Midbrain (tissue), 1 donor: ENCODE measurements around the gene CERKL.
"Not testable (repeated sequence)": the region's sequence is repeated elsewhere in the genome, so short reads cannot be mapped to it uniquely, and the experiment has no call there.

ENCODE experiments used
- DNase-seq: peaks from one replicate; lab custom pipeline; 2025; lab: John Stamatoyannopoulos, UW

The CERKL gene, protein sequence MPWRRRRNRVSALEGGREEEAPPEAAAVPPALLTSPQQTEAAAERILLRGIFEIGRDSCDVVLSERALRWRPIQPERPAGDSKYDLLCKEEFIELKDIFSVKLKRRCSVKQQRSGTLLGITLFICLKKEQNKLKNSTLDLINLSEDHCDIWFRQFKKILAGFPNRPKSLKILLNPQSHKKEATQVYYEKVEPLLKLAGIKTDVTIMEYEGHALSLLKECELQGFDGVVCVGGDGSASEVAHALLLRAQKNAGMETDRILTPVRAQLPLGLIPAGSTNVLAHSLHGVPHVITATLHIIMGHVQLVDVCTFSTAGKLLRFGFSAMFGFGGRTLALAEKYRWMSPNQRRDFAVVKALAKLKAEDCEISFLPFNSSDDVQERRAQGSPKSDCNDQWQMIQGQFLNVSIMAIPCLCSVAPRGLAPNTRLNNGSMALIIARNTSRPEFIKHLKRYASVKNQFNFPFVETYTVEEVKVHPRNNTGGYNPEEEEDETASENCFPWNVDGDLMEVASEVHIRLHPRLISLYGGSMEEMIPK

DNA sequence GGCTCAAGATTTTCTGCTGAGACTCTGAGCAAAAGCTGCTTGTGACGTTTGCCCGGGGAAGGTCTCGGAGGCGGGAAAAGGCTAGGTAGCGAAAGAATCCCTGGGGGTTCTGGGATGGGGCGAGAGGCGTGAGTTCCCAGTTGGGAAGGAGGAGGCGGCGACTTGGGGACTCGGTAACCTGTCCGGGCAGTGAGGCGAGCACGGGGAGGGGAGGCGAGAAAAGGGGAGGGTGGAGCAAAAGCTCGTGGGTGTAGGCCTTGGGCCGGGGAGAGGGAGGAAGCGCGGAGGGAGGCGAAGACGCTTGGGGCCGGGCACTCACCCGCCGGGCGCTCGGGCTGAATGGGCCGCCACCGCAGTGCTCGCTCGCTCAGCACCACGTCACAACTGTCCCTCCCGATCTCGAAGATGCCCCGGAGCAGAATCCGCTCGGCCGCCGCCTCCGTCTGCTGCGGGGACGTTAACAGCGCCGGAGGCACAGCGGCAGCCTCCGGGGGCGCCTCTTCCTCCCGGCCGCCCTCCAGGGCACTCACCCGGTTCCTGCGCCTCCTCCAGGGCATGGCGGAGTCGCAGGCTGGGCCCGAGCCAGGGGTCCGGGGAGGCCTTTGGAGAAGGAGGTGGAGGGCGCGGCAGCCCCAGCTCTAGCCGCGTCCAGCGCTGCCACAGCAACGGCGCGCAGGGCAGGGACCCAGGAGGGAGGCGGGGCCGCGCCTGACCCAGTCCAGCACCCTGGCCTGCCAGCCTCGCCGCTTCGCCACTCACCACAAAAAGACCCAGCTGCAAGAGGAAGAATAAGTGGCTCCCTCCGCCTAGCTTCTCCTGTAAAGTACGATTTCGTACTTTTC lies at the start of gene CERKL:
CERKL (minus strand) TSS at position 656 of the 842 bp plus-strand sequence; CDS start at position 557, 99 bp downstream.
- DNase-seq = peak; percentile 11

DNA sequence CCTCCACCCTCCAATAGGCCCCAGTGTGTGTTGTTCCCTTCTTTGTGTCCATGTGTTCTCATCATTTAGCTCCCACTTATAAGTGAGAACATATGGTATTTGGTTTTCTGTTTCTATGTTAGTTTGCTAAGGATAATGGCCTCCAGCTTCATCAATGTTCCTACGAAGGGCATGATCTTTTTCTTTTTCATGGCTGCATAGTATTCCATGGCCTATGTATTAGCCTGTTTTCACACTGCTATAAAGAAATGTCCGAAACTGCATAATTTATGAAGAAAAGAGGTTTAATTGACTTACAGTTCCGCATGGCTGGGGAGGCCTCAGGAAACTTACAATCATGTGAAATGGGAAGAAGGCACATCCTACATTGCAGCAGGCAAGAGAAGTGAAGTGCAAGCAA lies 45.6 kb upstream of the CERKL start:
- DNase-seq = not testable (repeated sequence)

DNA sequence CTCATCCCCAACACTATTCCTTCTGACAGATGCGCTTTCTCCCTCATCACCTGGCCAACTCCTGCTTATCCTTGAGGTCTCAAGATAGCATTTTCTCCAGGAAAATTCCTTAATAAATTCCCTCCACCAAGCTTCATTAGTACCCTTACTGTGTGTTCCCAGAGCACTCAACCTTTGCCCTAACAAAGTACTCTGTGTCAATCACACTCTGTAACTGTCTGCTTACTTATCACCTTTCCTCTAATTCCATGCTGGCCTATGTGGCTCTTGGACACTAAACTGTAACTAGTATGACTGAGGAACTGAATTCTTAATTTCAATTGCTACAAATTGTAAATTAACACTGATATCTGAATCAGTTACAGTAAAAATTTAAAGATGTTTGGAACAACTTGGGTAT lies 41.3 kb upstream of the CERKL start:
- DNase-seq = no peak

DNA sequence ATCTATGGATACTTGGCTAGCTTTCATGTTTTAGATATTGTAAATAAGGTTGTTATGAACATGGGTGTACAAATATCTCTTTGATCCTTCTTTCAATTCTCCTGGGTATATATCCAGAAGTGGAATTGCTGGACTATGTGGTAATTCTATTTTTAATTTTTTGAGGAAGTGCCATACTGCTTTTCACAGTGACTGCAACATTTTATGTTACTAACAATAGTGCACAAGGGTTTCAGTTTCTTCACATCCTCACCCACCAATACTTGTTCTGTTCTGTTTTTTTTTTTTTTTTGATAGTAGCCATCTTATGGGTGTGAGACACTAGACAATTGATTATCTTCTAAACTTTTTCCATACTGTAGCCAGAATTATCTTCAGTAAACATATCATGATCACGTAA lies 40.7 kb upstream of the CERKL start:
- no peak for DNase-seq

DNA sequence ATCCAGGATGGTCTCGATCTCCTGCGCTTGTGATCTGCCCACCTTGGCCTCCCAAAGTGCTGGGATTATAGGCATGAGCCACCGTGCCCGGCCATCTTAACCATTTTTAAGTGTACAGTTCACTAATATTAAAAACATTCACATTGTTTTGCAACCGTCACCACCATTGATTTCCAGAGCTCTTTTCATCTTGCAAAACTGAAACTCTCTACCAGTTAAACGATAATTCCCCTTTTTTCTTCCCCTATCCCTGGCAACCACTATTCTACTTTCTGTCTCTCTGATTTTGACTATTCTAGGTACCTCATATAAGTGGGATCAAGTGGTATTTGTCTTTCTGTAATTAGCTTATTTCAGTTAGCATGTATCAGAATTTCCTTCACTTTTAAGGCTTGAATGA lies 40.2 kb upstream of the CERKL start:
- no peak for DNase-seq

DNA sequence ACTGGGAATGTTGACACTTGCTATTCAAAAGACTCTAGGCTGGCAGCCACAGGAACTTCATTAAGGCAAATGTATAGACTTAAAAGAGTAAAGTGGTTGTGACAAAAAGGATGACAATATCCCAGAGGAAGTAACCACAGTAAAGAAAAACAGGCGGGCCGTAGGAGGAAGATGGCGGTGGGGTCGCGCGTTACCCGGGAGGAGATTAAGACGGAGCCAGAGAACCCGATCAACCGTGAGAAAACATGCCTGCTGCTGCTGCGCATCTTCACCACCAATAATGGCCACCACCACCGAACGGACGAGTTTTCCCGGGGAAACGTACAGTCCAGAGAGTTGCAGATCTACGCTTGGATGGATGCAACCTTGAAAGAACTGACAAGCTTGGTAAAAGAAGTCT lies 37.4 kb upstream of the CERKL start:
- DNase-seq = no peak

DNA sequence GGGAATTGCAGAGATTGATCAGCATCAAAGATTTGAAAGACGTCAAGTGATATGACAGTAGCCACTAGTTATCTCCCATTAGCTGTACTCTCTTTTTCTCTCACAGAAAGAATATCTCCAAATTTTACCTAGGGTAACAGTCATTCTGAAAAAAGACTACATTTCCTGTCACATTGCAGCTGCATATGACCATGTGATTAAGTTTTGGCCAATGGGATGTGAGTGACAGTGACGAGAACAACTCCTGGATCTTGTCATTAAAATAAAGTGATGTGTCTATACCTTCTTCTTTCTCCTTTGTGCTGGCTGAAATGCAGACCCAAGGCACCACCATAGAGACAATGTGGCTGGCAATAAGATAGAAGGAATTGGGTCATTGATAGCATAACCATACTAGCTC lies 34.0 kb upstream of the CERKL start:
- no peak for DNase-seq

DNA sequence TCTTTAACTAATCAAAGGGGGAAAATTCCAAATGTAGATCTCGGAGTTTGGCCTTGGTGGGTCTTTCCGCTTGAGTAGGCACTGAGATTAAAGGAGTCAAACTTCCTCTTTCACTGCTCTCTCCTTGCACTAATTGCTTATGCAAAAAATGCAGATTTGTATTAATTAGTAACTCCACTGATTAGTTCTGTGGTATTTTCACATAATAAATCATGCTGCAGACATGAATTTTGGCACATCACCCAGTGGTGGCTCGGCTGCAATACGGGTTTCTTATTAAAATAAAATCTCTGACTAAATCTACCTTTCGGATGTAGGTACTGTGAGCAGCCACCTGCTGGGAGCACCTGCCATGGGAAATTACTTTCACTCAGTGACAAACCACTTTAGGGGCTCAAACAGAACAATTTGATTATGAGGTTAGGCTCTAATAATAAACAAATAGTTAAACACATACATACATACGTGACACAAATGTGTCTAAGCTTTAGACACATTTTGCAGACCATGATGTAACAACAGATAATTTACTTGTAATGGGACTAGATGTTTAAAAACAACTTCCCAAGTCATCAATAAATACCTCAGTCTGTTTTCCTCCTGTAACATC lies 29.8 kb upstream of the CERKL start:
- no peak for DNase-seq

DNA sequence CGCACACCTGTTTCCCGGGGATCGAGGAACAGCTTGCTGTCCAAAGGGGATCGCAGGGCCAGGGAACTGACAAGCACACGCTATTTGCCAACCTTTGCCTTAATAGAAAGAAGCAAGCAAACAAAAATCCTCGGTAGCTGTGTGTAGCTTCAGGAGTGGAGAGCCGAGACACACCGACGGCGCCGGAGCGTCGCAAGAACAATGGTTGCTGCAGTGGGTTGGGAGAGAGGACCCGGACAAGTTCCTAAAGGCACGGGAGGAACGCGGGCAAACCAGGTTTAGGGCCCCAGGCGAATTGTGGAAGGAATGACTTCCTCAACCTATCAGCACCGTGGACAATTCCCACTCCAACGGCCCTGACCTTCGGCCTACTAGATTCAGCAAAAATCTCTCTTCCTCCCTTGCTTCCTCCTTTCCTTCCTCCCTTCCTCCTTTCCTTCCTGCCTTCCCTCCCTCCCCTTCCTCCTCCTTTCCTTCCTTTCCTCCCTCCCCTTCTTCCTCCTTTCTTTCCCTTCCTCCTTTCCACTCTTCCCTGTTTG lies 28.3 kb upstream of the CERKL start:
- no peak for DNase-seq

DNA sequence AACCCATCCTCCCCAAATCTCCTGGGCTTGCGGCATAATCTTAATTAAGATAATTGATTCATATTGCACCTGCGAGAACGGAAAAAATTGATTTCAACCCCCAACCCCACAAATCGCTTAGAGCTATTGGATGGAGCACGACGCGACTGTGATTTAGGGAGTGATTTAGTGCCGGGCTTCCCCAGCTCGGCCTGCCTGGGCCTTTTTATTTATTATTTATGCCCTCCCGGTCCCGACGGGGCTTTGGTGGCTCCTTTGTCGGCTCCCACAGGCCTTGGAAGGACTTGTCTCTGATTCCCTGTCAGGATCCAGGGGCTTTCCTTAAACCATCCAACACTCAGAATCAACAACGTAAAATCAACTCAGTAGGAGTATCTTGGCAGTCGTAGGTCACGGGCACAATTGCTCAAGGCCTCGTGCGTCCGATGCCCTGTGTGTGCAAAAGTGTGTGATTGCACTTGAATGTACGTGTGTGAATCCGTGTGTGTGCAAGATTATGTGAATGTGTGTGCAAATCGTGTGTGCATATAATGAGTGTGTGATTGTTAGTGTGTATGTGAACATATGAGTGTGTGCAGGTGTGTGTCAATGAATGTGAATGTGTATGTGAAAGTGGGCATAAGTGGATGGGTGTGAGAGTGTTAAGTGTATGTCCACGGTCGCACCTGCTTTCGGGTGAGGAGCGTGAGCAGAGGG lies 27.7 kb upstream of the CERKL start:
- DNase-seq = no peak

DNA sequence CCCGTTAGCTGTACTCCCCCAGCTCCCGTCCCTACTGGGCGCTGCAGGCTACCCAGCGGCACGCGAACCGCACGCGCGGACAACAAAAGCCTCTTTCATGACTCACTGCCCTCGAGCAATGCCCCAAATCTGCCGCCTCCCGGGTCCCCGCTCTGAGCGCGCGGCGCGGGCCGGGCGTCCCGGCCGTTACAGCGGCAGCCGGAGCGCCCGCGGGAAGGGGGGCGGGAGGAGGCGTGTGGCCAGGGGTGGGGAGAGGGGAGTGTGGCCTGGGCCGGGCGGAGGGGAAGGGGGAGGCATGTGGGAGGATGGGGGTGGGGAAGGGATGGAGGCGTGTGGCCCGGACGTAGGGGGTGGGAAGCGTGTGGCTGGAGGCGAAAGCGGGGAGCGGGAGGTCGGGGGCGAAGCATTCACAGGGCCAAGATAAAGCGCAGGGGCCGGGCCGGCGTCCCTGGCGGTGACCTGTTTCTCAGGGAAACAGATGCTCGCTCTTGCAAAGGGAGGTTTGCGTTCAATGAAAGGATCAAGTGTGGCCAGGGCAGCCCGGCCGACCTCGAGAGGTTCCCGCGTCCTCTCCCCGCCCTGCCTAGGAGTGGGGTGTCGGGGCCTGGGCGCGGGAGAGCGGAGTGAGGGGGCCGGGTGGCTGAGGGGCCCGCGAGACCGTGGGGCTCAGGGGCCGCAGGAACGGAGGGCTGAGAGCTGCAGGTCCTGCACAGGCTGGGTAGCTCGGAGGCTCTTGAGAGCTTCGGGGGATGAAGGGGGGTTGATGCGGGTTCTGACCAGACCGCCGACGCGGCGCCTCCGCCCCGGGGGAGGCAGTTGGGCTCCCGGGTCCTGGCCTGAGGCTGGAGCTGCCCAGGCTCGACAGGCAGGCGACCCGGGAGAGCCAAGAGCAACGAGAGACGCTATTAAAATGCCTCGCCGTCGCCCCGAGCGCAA lies 26.9 kb upstream of the CERKL start:
- no peak for DNase-seq

DNA sequence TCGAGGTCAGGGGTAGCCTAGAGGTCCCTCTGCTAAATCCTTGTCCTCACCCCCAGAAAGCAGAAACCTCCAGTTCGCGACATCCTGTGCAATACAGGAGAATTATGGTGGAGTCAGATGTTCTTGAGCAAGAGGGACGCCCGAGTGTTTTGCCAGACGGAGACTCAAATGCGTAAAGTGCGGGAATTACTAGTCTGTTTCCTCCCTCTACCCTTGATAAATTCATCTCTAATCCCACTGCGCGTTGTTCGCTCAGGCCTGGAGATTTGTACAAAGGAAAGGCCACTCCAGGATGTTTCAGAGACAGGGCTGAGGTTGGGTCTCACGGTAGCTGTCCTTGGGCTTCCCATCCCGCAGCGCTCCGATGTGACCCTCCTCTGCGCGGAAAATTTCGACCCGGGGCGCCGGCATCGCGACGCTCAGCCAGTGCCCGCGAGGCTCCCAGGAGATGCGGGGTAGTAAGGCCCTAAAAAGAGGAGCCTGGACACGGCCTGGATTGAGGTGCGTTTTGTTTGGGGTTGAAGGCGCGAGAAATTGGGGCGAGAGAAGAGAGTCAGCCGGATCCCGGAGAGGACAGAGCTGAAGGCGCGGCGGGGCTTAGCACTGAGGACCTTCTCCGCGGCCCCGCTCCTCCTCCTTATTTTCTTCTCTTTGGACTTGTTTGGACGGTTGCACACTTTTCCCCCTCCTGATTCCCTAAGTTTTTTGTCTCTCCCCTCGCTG lies 26.1 kb upstream of the CERKL start:
- no peak for DNase-seq

DNA sequence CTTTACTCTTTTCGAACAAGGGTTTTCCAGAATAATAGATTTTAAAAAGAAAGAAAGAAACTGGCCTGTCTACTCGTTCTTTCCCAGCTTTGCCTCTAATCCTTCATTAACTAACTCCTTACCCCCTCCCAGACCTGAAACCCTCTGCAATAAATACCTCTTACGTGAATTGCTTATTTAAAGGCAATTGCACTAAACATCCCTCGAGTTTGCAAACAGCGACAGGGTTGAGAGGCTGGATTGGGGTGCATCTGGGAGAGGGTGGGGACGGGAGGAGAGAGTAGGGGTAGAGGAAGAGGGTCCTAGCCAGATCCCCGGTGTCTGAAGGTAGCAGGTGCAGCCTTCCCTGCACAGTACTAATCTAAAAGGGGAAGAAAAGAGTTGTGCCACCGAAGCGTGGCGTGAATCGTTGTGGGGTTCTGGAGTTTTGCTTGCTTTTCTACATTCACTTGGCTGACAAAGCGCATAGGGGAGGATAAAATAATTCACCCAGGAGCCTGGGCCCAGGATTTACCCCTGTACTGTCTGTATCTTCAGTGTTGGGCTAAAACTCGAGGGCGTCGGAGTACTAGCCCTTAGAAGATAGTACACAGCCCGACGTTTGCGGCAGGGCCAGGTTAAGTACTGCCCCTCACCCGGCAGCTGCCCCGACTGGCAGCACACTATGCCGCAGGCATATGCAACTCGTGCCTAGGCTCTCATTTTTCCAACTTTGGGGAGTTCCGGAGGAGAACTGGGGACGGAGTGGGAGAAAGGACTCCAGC lies 25.3 kb upstream of the CERKL start:
- no peak for DNase-seq

DNA sequence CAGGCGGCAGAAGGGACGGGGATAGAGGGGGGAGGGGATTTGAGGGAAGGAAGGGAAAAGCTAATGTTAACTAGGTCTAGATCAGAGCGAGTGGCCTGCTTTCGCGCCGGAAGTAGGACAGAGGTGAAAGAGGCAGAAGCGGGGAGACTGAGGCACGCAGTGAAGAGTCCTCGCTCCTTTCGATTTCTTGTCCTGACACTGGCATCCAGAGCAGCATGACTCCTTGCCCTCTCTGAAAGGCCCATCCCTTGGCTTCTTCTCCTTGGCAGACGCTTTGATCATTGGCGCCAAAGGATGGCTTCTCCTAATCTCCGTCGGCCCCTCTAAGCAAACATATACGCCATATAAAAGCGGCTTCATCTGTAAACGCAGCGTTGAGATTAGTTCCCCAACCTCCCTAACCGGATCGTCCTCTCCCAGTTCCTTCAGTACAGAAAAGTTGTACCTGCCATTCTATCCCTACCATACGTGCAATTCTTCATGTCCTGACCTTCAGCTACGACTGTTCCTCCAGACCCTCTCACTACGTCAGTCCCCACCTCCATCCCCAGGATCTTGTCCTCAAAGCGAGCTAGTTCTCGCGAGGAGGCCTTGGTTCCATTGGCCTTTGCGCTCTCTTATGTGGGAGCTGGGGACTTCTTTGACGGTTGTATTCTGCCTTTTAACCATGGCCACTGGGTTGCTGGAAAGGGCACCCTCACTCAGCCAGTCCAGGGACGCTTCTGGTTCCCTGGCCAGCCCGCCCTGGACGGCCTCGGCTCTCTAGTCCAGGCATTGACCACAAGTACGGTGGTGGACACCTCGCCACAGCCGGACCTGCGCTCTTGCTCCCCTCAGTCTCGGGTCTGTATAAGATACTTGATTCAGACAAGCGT lies 24.3 kb upstream of the CERKL start:
- DNase-seq = no peak

DNA sequence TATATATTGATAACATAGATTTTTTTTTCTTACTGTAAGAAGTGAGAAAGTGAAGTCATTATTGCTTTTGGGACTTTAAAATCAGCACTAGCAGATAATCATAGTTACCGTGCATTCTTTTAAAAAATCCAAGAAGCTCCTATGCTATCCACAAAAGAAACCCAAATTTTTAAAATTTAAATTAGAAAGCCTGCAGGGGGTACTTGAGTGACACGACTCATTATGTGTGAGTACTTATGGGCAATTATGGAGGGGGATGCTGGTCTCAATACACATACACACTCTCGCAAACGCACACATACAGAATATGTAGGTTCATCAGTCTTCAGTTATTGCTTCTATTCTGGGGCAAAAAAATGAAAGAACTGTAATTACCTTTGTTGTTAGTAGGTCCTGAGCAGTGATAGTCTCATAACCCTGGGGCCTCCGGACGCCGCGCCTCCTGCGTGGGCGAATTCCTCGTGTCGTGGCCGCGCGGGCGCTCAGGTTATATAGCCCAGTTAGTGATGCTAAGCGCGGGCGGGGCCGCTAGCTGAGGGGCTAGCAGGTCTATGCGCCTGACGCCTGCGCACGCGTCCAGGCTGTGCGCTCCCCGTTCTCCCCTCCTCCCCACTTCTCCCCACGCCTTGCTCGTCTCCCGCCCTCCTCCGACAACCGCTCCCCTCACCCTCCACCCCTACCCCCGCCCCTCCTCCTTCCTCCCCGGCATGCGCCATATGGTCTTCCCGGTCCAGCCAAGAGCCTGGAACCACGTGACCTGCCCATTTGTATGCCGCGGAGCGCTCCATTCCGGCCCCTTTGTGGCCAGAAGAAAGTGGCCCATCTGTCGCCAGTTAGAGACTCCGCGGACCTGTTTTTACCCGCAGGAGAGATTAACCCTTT lies 23.4 kb upstream of the CERKL start, which contains the start of gene NEUROD1:
NEUROD1 (minus strand) TSS at position 463 of the 882 bp plus-strand sequence. CDS start 1,657 bp downstream, outside the sequence.
- DNase-seq = peak; percentile 15

DNA sequence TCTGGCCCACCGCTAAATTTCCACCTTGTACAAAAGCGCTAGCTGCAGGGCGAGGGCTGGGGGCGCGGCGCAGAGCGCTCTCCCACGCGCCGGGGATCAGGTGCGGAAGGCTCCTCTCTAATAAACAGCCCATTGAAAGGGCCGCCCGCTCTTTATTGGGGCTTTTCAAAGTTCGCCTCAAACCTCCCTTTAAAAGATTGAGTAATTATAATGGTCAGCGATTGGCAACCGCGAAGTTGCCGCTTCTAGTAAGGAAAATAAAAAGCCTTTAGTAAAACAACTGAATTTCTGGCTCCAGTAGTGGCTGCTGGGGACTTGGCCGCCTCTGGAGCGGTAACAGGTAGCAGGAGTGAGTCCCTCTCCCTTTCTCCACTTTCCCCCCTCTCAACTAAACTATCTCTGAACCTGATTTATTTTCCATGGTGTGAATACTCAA lies 22.7 kb upstream of the CERKL start:
- DNase-seq = no peak
